22Rv1 (cell line): ENCODE results near the gene CCDC170.

Experiments used
- CTCF ChIP-seq: fragments of 450-650 bp; IDR thresholded peaks from 2 replicates; pipeline ENCODE4 v1.5.1; 2017; ENCODE audit warnings: mild to moderate bottlenecking
- ZFX ChIP-seq: fragments of 450-650 bp; IDR thresholded peaks from 2 replicates; pipeline ENCODE4 v1.6.1; 2017; ENCODE audit warnings: antibody characterized with exemption, borderline replicate concordance

- TF ChIP-seq CTCF = no peak
- TF ChIP-seq ZFX = no peak
Observed at GRCh38 chr6:151616091-151616513, 122.3 kb downstream of the CCDC170 start.
